Fibroblast of pulmonary artery (primary cell): ENCODE measurements around the gene MVB12B.
"Not testable (repeated sequence)": the region's sequence is repeated elsewhere in the genome, so short reads cannot be mapped to it uniquely, and the experiment has no call there.

Experiments
- DNase-seq: peaks from one replicate; pipeline ENCODE4 v3.0.0-alpha.2; 2010; ENCODE audit warnings: low read depth
- H3K4me3 ChIP-seq: replicated peaks from 2 replicates; pipeline ENCODE4 v1.5.1; 2011; ENCODE audit warnings: low read depth, mild to moderate bottlenecking, control low read depth, low read length, moderate library complexity
- CTCF ChIP-seq: IDR thresholded peaks from 2 replicates; pipeline ENCODE4 v1.5.1; 2011; ENCODE audit warnings: mild to moderate bottlenecking, control low read depth, low read length, inconsistent platforms; ENCODE audit errors: missing control alignments

Gene MVB12B

GRCh38 chr9:126474206-126474765 is 147.7 kb downstream of the MVB12B start:
- peak; percentile 18 for DNase-seq
- H3K4me3 ChIP-seq = no peak overlapping the region
- TF ChIP-seq CTCF = no peak

GRCh38 chr9:126474786-126475485 is 148.3 kb downstream of the MVB12B start:
- no peak for TF ChIP-seq CTCF
- H3K4me3 ChIP-seq = no peak overlapping the region
- DNase-seq = no peak

GRCh38 chr9:126475933-126476555 is 149.4 kb downstream of the MVB12B start:
- DNase-seq = no peak
- no peak overlapping the region for H3K4me3 ChIP-seq
- no peak for TF ChIP-seq CTCF

- DNase-seq, H3K4me3 ChIP-seq: not testable (repeated sequence)
Observed at GRCh38 chr9:126477432-126477831, 150.8 kb downstream of the MVB12B start.

GRCh38 chr9:126478216-126478981 is 151.8 kb downstream of the MVB12B start:
- no peak for DNase-seq
- H3K4me3 ChIP-seq = no peak overlapping the region
- TF ChIP-seq CTCF = no peak

GRCh38 chr9:126479515-126479914 is 152.9 kb downstream of the MVB12B start:
- H3K4me3 ChIP-seq = no peak overlapping the region
- no peak for DNase-seq

More at GRCh38 chr9:126479515-126479914, 152.9 kb downstream of the MVB12B start:
- no peak for TF ChIP-seq CTCF
